GM18517 (cell line): ENCODE results near the gene ABCG5.

Experiments used
- ATAC-seq: cut with Tn5 transposase; IDR thresholded peaks from one replicate; pipeline ENCODE4 v1.9.1; 2021; ENCODE audit warnings: mild to moderate bottlenecking, moderate library complexity; ENCODE audit not compliant: unreplicated experiment

The ABCG5 gene

DNA sequence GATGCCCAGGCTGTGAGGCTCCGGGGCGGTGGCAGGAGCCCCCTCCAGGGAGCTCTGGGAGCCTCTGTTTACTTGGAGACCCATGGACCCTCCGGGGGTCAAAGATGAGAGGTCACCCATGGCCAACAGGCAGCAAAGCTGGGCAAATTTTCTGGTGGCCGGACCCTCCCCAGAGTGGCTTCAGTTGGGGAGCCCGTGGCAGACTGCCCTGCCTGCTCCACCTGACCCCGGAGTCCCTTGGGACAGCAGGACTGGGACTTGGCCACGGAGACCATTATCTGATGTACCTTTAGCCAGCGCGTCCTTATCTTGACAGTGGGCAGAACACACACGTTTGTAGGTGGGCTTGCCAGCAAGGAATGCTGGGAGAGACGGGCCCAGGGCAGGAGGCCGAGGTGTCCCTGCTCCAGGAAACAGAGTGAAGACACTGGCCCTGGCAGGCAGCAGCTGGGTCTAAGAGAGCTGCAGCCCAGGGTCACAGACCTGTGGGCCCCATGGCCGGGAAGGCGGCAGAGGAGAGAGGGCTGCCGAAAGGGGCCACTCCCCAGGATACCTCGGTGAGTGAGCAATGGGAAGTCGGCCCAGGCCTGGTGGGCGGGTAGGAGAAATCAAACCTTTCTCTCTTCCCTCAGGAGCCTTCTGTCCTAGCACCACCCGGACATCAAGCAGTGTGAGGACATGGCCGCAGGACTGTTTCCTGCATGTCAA is at the start of gene ABCG5, which contains the start of gene ABCG8:
ABCG5 (minus strand) TSS at position 280 of the 708 bp plus-strand sequence; CDS start at position 120, 160 bp downstream.
ABCG8 (plus strand) TSS at position 412 of the 708 bp plus-strand sequence; CDS start at position 495, 83 bp downstream.
- ATAC-seq: no peak

GRCh38 chr2:43887176-43887575 is 48.5 kb upstream of the ABCG5 start:
- ATAC-seq: no peak

DNA sequence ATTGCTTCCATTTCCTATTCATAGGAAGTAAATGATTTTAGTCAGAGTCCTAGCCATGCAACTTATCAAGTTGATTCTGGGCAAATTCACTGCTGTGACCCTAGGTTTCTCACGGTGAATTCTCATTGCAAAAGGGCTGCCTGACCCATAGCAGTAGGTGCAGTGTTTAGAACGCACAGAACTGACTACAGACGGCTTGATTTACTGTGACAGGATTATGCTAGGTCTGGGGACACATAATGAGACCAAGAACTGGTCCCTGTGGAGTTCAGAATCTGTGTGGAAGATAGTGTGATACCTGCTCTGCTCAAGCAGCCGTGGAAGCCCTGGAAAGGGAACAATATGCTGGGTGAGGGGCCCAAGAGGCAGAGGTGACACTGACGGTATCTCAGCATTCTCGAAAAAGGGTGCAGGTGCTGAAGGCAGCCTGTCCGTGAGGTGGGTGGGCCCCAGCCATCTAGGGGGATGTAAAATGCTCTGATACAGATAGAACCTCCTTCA is 46.5 kb upstream of the ABCG5 start:
- no peak for ATAC-seq

- no peak for ATAC-seq
Observed at GRCh38 chr2:43884689-43885088, 46.0 kb upstream of the ABCG5 start.

DNA sequence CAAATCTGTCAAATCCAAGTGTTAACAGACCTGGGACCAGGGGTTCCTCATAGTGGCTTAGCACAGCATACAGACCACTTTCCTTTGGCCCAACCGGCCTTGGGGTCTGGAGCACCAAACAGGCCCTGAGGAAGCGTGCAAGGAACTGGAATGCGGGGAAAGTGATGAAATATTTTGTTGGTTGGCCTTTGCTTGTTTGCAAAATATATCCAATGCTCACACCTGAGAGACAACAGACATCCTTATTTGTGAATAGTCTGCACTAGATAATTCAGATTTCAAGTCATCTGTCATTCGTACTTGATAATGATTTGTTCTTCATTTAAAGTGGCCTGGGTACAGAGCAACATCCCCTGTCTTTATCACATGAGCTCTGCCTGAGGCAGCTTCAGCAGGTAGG is 43.7 kb upstream of the ABCG5 start:
- ATAC-seq: no peak

DNA sequence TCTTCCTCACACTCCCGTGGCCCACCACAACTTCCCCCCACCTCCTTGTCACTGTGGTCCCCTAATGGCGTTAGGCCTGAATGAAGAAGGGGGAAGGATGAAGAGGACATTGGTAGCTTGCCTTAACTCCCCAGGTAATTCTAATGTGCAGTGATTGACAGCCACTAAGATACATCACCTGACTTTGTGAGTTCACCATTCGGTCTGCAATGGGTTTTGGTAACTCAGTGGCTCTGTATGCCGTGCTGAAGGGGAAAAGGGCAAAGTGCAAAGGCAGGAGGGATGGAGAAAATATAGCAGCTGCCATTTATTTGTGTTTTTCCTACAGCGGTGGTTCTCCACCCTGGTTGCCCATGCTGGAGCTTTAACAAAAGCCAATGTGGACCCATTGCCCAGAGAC is 42.3 kb upstream of the ABCG5 start:
- no peak for ATAC-seq

DNA sequence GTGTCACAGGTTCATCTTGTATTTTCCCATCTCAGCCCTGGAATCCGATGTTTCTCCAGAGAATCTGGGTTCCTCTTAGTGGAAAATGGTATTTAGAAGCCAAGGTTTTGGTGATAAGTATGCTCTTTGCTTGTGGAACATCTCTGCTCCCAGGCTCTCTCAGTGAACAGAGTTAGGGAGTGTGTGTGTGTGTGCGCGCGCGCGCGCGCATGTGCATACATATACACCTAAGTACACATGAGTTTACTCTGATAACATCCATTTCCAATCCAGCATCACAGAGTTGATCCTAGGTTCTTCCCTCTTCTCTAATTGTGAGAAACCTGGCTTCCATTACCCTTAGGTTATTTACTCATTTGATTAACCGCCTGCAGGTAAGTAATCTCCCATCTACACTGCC is 41.8 kb upstream of the ABCG5 start:
- ATAC-seq: no peak

GRCh38 chr2:43879261-43879660 is 40.6 kb upstream of the ABCG5 start:
- ATAC-seq: no peak

GRCh38 chr2:43877782-43878464 is 39.3 kb upstream of the ABCG5 start:
- no peak for ATAC-seq

DNA sequence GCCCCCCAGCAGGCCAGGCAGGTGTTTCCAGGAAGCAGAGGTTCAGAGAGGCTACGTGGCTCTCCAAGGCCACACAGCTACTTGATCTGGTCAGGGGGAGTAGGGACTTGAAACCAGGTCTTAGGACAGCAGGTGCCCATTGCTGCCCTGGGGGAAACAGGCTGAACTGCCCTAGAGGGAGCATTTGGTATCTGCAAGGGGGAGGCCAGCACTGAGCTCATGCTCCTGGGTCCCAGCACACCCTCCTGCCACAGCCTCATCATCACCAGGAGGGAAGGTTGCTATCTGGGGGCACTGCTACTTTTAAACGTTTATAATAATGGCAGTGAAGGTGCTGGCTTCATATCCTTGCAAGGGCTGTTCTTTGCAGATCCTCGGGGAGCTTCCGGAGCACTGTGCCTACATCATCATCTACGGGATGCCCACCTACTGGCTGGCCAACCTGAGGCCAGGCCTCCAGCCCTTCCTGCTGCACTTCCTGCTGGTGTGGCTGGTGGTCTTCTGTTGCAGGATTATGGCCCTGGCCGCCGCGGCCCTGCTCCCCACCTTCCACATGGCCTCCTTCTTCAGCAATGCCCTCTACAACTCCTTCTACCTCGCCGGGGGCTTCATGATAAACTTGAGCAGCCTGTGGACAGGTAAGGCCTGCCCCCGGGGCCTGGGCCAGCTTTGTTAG is 36.3 kb upstream of the ABCG5 start:
- no peak for ATAC-seq

DNA sequence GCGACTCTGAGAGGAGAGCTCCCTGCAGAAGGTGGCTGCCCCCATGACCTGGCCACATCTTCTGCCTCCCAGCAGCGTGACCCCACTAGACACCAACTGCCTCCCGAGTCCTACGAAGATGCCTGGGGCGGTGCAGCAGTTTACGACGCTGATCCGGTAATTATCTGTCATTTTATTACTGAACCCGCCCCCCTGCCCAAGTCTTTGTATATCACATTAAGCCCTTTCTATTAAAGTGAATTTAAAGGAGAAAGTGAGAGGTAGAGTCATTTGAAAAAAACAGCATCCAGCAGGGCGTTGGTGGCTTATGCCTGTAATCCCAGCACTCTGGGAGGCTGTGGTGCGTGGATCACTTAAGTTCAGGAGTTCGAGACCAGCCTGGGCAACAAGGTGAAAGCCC is 33.5 kb upstream of the ABCG5 start:
- ATAC-seq: no peak

DNA sequence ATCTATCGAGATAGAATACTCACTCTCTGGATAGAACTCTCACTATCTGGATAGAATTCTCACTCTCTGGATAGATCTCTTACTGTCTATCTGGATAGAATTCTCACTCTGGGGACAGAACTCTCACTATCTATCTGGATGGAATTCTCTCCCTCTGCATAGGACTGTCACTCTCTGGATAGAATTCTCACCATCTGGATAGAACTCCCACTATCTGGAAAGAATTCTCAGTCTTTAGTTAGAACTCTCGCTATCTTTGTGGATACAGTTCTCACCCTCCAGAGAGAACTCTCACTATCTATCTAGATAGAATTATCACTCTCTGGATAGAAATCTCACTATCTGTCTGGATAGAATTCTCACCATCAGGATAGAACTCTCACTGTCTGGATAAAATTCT is 16.7 kb upstream of the ABCG5 start:
- no peak for ATAC-seq

GRCh38 chr2:43854671-43855070 is 16.0 kb upstream of the ABCG5 start:
- ATAC-seq: no peak

DNA sequence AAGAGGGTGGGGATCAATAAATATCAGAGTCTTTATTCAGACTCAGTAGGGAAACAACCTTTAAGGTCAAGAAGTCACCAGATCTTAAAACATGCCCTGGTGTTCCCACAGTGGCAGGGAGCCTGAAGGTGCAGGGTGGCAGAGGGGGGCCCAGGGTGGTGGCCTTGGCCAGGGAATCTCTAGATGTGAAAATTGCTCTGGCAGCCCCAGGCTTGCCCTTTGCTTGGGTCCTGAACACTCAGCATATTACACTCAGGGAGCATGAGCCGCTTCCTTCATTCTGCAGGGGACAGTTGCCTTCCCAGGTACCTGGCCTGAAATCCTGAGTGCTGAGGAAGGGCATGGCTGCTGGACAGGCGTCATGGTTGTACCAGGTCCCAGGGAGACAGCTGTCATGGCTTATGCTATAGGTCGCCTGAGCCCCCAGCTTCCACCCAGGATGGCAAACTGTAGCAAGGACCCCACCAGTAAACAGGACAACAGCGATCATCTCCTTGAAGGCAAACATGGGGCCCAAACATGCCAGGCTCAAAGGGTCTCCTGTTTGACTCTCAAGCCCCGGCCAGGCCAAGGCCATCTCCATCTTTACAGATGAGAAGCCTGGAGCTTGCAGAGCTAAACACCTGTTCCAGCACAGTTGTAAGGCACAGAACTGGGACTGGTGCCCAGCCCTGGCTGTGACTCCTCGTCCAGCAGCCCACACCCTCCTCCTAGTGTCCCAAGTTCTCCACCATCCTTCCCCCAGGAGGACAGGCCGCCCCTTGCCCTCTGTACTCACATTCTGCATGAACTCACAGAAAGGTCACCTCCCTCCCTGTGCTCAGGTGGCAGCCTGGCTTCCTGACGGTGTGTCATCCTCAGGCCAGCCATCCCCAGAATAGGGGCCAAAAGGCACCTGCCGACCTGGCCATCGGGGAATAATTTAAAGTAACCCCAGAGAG is 14.8 kb upstream of the ABCG5 start:
- no peak for ATAC-seq

- ATAC-seq: no peak
Observed at GRCh38 chr2:43852196-43852730, 13.6 kb upstream of the ABCG5 start.

DNA sequence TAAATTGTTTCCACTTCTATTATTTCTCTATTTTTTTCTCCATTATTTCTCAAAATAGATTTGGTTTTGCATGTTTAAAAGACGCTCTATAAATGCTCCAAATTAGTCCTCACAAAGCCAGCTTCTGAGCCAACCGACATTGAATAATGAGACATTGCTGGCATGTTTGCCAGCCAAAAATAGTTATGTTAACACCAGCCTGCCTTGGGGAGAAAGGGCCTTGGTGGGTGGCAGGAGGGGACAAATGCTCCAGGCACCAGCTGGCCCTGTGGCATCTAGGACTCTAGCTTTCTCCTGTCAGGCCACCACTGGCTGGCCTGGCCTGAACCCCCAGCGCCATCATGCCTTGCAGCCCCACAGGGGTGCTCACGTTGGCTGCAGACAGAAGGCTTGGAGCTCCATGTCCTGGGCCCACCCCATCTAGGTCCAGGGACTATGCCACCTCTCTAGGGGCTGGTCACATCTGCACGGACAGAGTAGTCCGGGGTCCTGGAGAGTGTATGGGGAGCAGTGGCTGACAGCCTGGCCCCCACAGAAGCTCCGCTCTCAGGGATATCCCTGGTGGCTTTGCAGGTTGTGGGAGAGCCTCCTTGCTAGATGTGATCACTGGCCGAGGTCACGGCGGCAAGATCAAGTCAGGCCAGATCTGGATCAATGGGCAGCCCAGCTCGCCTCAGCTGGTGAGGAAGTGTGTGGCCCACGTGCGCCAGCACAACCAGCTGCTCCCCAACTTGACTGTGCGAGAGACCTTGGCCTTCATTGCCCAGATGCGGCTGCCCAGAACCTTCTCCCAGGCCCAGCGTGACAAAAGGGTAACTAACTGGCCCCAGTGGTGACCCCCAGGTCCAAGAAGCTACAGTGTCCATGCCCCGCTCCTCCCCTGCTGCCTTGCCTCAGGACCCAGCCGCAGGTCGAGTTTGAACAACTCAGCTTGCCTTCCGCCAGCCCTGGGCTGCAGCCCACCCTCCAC is 12.7 kb upstream of the ABCG5 start:
- ATAC-seq: no peak

DNA sequence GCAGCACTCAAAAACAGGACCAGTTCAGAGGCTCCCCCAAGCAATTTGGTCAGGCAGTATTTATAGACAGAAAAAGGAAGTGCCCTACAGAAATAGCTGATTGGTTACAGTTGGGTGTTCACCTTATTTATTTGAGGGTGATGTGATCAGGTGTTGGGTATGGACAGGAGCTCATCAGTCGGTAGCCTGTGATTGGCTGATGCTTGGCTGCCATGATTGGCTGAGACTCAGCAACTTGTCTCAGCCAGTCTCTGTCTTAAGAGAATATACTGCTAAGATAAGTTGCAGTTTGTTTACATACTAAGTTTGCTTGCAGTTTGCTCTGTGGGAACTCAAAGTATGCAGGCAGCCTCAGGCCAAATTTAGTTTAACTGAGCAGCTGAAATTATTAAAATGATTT is 9.6 kb upstream of the ABCG5 start:
- no peak for ATAC-seq

- ATAC-seq: no peak
Observed at GRCh38 chr2:43846140-43846793, 7.6 kb upstream of the ABCG5 start.

GRCh38 chr2:43845181-43845580 is 6.5 kb upstream of the ABCG5 start:
- no peak for ATAC-seq
